Liver (tissue), 9 donors: ENCODE data around the gene CD244. TPM values are rescaled to one million over a fixed set of nuclear protein-coding genes. Genes with fewer than 3 reads are reported as not detected.

Experiments used
- DNase-seq: peaks from one replicate; pipeline ENCODE4 v3.0.0-alpha.2; 2017; ENCODE audit warnings: low spot score
- H3K27ac ChIP-seq, 2 donors: one replicate each; pipeline ENCODE4 v1.7.0; 2013; ENCODE audit warnings: inconsistent platforms in 2 of 2, low read length in 2 of 2, control low read depth in 1 of 2, low read depth in 1 of 2, mild to moderate bottlenecking in 1 of 2
- H3K27me3 ChIP-seq, 4 donors: one replicate each; pipeline versions ENCODE4 v1.6.1 to v1.7.0; 2013; ENCODE audit warnings: low read length in 3 of 4, inconsistent platforms in 1 of 4, mild to moderate bottlenecking in 1 of 4, moderate library complexity in 1 of 4; ENCODE audit not compliant: control insufficient read depth in 4 of 4, insufficient read depth in 4 of 4
- H3K36me3 ChIP-seq, 4 donors: one replicate each; pipeline versions ENCODE4 v1.6.1 to v1.7.0; 2013; ENCODE audit warnings: low read length in 3 of 4, mild to moderate bottlenecking in 3 of 4, low read depth in 1 of 4, moderate library complexity in 1 of 4; ENCODE audit not compliant: control insufficient read depth in 4 of 4, insufficient read depth in 3 of 4
- H3K4me1 ChIP-seq, 4 donors: one replicate each; pipeline versions ENCODE4 v1.6.1 to v1.7.0; 2013; ENCODE audit warnings: low read length in 3 of 4, mild to moderate bottlenecking in 3 of 4, moderate library complexity in 1 of 4; ENCODE audit not compliant: control insufficient read depth in 4 of 4, insufficient read depth in 4 of 4
- H3K4me3 ChIP-seq, 3 donors: one replicate each; pipeline versions ENCODE4 v1.6.1 to v1.7.0; 2013; ENCODE audit warnings: low read length in 3 of 3, control low read depth in 1 of 3, low read depth in 1 of 3, mild to moderate bottlenecking in 1 of 3
- H3K9ac ChIP-seq, 2 donors: one replicate each; pipeline ENCODE4 v1.7.0; 2013; ENCODE audit warnings: low read length in 2 of 2, mild to moderate bottlenecking in 2 of 2, moderate library complexity in 2 of 2, control low read depth in 1 of 2, low read depth in 1 of 2
- H3K9me3 ChIP-seq, 4 donors: one replicate each; pipeline versions ENCODE4 v1.6.1 to v1.7.0; 2013; ENCODE audit warnings: low read length in 3 of 4; ENCODE audit not compliant: control insufficient read depth in 4 of 4
- ATF3 ChIP-seq: IDR thresholded peaks from 2 replicates; pipeline ENCODE4 v1.6.1; 2016; ENCODE audit warnings: antibody characterized with exemption
- CTCF ChIP-seq: fragments of 150-350 bp; IDR thresholded peaks from 2 replicates; pipeline ENCODE4 v1.5.1; 2017; ENCODE audit warnings: improper control_type of control experiment, low read depth, low read length; ENCODE audit not compliant: missing input control
- EGR1 ChIP-seq, 2 donors: IDR thresholded peaks; 2 replicates each; pipeline ENCODE4 v1.6.1; 2016 to 2018; ENCODE audit warnings: antibody characterized with exemption in 2 of 2, low read depth in 2 of 2
- FOXA1 ChIP-seq: IDR thresholded peaks from 2 replicates; pipeline ENCODE4 v1.6.1; 2016; ENCODE audit warnings: antibody characterized with exemption
- FOXA2 ChIP-seq: IDR thresholded peaks from 2 replicates; pipeline ENCODE4 v1.6.1; 2016; ENCODE audit warnings: antibody characterized with exemption
- GABPA ChIP-seq, 2 donors: IDR thresholded peaks in 1 of 2; conservative IDR thresholded peaks in 1 of 2; 2 replicates each; pipeline ENCODE4 v1.6.1; 2016; ENCODE audit warnings: antibody characterized with exemption in 2 of 2, mild to moderate bottlenecking in 1 of 2, moderate library complexity in 1 of 2
- HNF4A ChIP-seq, 2 donors: conservative IDR thresholded peaks; 2 replicates each; pipeline ENCODE4 v1.6.1; 2016; ENCODE audit warnings: antibody characterized with exemption in 2 of 2, mild to moderate bottlenecking in 2 of 2
- HNF4G ChIP-seq: IDR thresholded peaks from 2 replicates; pipeline ENCODE4 v1.6.1; 2016; ENCODE audit warnings: antibody characterized with exemption
- JUND ChIP-seq, 2 donors: IDR thresholded peaks; 2 replicates each; pipeline ENCODE4 v1.6.1; 2016; ENCODE audit warnings: antibody characterized with exemption in 2 of 2
- MAX ChIP-seq: IDR thresholded peaks from 2 replicates; pipeline ENCODE4 v1.6.1; 2016; ENCODE audit warnings: antibody characterized with exemption
- NR2F2 ChIP-seq: IDR thresholded peaks from 2 replicates; pipeline ENCODE4 v1.6.1; 2016; ENCODE audit warnings: antibody characterized with exemption
- RAD21 ChIP-seq, 2 donors: IDR thresholded peaks; 2 replicates each; pipeline ENCODE4 v1.6.1; 2016; ENCODE audit warnings: antibody characterized with exemption in 2 of 2, mild to moderate bottlenecking in 2 of 2
- REST ChIP-seq: IDR thresholded peaks from 2 replicates; pipeline ENCODE4 v1.6.1; 2016; ENCODE audit warnings: antibody characterized with exemption, mild to moderate bottlenecking
- RXRA ChIP-seq, 2 donors: IDR thresholded peaks; 2 replicates each; pipeline ENCODE4 v1.6.1; 2017 to 2018; ENCODE audit warnings: antibody characterized with exemption in 2 of 2, mild to moderate bottlenecking in 1 of 2
- SP1 ChIP-seq: IDR thresholded peaks from 2 replicates; pipeline ENCODE4 v1.6.1; 2018; ENCODE audit warnings: antibody characterized with exemption, mild to moderate bottlenecking
- TAF1 ChIP-seq: conservative IDR thresholded peaks from 2 replicates; pipeline ENCODE4 v1.6.1; 2016; ENCODE audit warnings: antibody characterized with exemption, mild to moderate bottlenecking
- YY1 ChIP-seq: IDR thresholded peaks from 2 replicates; pipeline ENCODE4 v1.6.1; 2016; ENCODE audit warnings: antibody characterized with exemption, mild to moderate bottlenecking
- ZBTB33 ChIP-seq: IDR thresholded peaks from 2 replicates; pipeline ENCODE4 v1.6.1; 2016; ENCODE audit warnings: antibody characterized with exemption
- WGBS: extraction: QIAGEN DNeasy Blood & Tissue Kit; methylation state at CpG from one replicate; pipeline ENCODE4 v1.1.7; 2013; 5-methylcytosine and 5-hydroxymethylcytosine counted together
- polyA plus RNA-seq, 2 donors: library from polyadenylated mRNA; stranded (reverse) in 1 of 2; unstranded in 1 of 2; fragments of 200-250 nt in 1 of 2; fragments of >200 nt in 1 of 2; fragmentation: Nextera tagmentation in 1 of 2; extraction: Ambion mirVana in 1 of 2; gene quantifications; one replicate each; pipeline versions ENCODE4 v1.2.1 to v1.2.3, GENCODE V29; 2013 to 2015
- total RNA-seq, 2 donors: library from RNA; depleted of rRNA; stranded (reverse); fragments of >200 nt; gene quantifications; one replicate each; pipeline ENCODE4 v1.2.3, GENCODE V29; 2014
- donor health status: healthy.
- donor health status: healthy.
- donor health status: healthy.
- donor health status: healthy.
- donor health status: healthy.

CD244 gene
- total and polyA plus RNA-seq, 4 donors: 0.85 to 6.6 (median 1.8) TPM

- 79% methylated on average over 3 of the region's 3 CpGs for WGBS
- H3K9me3 ChIP-seq: peaks cover 0 to 2% (median 0%) of the 10 kb centered on the region in 4 donors
- no peak for DNase-seq
- TF ChIP-seq JUND (IDR thresholded peaks at IDR 0.05) (no peak), RAD21 (IDR thresholded peaks at IDR 0.05) (no peak), HNF4G (no peak), HNF4A (conservative IDR thresholded peaks at IDR 0.05) (no peak), FOXA2 (no peak)
- no peak overlapping the region for H3K9ac ChIP-seq
- H3K4me3 ChIP-seq: no peak overlapping the region
- no peaks in the 10 kb centered on the region for H3K36me3 ChIP-seq
- no peaks in the 10 kb centered on the region for H3K27me3 ChIP-seq
- no peak overlapping the region for H3K27ac ChIP-seq
- no peaks in the 10 kb centered on the region for H3K4me1 ChIP-seq
These were observed 55.4 kb downstream of the CD244 start for GRCh38 chr1:160807247-160807646.

GRCh38 chr1:160806784-160807183 is 55.9 kb downstream of the CD244 start:
- Histone ChIP-seq H3K36me3 (no peaks in the 10 kb centered on the region), H3K9ac (no peak overlapping the region), H3K27me3 (no peaks in the 10 kb centered on the region), H3K9me3 (peaks cover 0 to 2% (median 0%) of the 10 kb centered on the region in 4 donors), H3K4me3 (no peak overlapping the region), H3K4me1 (no peaks in the 10 kb centered on the region), H3K27ac (no peak overlapping the region)
- TF ChIP-seq HNF4A (conservative IDR thresholded peaks at IDR 0.05) (no peak), GABPA (IDR thresholded peaks at IDR 0.05 in 1 of 2, conservative IDR thresholded peaks at IDR 0.05 in 1 of 2) (no peak), EGR1 (IDR thresholded peaks at IDR 0.05; ENCODE audit: low read depth in 2 of 2) (no peak), RXRA (IDR thresholded peaks at IDR 0.05) (no peak), MAX (no peak), FOXA2 (no peak), RAD21 (IDR thresholded peaks at IDR 0.05) (no peak), TAF1 (no peak), SP1 (no peak), FOXA1 (no peak), YY1 (no peak), REST (no peak), CTCF (no peak), ATF3 (no peak), ZBTB33 (no peak), JUND (IDR thresholded peaks at IDR 0.05) (no peak), NR2F2 (no peak), HNF4G (no peak)
- no peak for DNase-seq
